GM18873 (cell line): Measurements from ENCODE around the gene CD6.

Experiments
- ATAC-seq: cut with Tn5 transposase; IDR thresholded peaks from one replicate; pipeline ENCODE4 v1.9.1; 2021; ENCODE audit warnings: mild to moderate bottlenecking, moderate library complexity, moderate number of reproducible peaks; ENCODE audit not compliant: unreplicated experiment, low FRiP score

CD6 gene

DNA sequence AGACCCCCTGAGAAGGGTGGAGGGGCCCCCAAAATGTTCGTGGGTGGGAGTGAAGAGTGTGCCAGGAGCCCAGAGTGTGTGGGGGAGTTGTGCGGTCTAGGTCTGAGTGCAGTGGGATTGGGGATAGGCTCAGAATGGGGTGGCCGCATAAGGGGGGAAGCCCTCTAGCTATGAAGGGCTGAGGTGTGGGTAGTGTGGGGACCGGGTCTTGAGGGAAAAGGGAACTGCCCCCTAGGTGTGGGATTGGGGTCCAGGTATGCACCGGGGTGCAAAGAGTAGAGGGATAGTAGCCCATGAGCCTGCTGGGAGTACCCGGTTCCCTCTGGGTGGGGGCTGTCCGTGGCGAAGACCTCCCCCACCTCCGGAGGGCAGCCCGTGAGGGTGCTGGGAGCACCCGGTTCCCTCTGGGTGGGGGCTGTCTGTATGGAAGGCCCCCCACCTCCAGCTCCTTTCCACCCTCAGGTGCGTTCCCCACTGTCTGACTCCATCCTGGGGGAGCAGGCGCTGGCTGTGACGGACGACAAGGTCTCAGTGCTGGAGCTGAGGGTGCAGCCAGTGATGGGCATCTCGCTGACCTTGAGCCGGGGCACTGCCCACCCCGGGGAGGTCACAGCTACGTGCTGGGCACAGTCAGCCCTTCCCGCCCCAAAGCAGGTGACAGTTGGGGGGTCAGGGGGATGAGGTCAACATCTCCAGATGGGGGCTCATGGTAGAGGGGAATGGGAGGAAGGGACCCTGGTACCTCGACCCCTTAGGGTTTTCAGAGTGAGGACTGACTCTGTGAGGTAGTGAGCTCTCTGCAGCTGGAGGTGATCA lies 36.5 kb upstream of the CD6 start:
- ATAC-seq = no peak

DNA sequence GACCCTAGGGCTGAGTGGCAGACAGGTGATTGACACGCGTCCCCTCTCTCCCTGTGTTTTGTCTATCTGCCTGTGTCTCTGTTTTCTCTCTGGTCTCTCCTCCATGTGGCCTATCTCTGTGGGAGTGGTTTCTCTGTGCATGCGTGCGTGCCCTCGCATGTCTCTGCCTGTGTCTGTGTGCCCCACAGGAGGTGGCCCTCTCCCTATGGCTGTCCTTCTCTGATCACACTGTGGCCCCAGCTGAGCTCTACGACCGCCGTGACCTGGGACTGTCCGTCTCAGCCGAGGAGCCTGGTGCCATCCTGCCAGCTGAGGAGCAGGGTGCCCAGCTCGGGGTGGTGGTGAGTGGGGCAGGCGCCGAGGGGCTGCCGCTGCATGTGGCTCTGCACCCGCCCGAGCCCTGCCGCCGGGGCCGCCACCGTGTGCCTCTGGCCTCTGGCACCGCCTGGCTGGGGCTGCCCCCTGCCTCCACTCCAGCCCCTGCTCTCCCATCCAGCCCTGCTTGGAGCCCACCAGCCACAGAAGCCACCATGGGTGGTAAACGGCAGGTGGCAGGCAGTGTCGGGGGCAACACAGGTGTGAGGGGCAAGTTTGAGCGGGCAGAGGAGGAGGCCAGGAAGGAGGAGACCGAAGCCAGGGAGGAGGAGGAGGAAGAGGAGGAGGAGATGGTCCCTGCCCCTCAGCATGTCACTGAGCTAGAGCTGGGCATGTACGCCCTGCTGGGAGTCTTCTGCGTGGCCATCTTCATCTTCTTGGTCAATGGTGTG lies 35.6 kb upstream of the CD6 start:
- ATAC-seq = no peak

DNA sequence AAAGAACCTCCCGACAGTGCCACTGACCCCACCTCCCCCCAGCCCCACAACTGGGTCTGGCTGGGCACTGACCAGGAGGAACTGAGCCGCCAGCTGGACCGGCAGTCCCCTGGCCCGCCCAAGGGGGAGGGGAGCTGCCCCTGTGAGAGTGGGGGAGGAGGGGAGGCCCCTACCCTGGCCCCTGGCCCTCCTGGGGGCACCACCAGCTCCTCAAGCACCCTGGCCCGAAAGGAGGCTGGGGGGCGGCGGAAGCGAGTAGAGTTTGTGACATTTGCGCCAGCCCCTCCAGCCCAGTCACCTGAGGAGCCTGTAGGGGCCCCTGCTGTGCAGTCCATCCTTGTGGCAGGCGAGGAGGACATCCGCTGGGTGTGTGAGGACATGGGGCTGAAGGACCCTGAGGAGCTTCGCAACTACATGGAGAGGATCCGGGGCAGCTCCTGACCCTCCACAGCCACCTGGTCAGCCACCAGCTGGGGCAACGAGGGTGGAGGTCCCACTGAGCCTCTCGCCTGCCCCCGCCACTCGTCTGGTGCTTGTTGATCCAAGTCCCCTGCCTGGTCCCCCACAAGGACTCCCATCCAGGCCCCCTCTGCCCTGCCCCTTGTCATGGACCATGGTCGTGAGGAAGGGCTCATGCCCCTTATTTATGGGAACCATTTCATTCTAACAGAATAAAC lies 34.9 kb upstream of the CD6 start:
- ATAC-seq = no peak

DNA sequence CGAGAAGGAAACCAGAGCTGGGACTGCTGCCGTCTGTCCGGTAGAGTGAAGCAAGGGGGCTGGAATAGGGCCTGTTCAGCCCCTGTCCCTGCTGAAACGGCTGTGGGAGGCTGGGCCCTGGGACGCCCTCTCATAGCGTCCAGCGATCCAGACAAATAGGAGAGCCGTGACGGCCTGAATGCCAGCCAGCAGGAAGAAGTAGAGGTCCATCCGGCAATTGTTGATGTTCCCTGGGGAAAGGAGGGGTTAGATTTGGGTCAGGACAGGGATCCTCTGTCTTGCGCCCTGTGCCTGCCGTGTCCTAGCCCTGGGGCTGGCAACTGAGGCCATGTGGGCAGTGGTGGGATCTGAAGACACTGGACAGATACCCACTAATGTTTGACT lies 34.3 kb upstream of the CD6 start:
- ATAC-seq = no peak

DNA sequence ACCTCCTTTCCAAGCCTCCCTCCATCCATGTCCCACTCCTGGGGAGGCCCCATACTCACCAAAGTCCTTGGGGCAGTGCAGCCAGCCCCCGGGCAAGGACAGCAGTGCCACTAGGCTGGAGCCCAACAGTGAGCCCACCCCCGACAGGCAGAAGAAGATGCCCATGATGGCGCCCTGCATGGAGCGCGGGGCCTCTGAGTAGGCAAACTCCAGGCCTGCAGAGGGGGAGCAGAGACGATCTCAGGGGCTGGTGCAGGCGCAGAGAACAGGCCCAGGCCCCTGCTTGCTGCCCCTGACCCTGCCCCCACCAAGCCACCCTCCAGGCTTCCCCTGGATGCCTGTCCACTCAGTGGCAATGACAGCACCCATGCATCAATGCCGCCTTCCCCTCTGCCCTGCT lies 33.7 kb upstream of the CD6 start:
- no peak for ATAC-seq

DNA sequence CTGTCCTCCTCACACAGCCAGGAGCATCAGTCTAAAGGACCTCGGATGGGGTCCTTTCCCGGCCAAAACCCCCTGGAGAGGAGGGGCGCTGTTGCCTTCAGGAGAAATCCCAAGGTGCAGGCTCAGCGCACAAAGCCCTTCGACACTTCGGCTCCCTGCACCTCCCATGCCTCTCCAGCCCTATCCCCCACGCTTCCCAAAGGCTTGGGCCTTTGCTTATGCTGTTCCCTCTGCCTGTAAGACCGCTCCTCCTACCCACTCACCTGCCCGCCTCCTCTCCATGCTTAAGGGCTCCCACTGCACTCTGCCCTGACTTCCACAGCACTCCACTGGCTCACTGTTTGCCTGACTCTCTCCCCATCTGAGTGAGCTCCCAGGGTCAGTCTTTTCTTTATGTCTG lies 33.0 kb upstream of the CD6 start:
- no peak for ATAC-seq

DNA sequence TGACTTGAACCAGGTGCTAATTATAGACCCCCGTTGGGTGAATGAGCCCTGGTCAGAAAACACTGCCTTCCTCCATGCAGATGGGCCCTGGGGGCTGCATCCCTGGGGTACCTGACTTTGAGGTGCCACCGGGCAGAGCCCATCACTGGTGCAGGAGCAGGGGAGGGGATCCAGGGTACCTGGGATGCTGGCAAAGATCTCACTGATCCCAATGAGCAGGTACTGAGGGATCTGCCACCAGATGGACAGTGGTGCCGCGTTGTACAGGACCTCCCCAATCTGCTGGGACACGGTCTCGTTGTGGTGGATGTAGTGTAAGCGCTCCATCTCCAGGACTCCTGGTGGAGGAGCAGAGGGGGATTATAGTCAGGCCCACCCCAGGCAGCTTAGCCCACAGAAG lies 32.2 kb upstream of the CD6 start:
- ATAC-seq = no peak

DNA sequence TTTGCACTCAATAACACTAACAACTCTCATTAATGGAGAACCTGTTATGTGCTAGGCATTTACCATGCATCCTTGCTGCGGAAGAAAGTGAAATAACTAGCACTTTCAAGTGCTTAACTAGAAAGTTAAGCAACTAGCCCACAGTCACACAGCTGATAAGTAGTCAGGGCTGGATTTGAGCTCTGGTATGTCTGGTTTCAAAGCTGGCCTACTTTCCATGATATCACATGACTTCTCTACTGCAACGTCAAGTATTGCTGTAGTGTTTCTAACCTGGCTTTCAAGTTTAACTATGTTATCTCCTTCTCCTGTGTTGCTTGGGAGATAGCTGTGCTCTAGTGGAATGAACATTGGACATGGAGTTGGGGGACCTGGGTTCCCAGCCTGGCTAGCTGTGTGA lies 31.6 kb upstream of the CD6 start:
- ATAC-seq = no peak

DNA sequence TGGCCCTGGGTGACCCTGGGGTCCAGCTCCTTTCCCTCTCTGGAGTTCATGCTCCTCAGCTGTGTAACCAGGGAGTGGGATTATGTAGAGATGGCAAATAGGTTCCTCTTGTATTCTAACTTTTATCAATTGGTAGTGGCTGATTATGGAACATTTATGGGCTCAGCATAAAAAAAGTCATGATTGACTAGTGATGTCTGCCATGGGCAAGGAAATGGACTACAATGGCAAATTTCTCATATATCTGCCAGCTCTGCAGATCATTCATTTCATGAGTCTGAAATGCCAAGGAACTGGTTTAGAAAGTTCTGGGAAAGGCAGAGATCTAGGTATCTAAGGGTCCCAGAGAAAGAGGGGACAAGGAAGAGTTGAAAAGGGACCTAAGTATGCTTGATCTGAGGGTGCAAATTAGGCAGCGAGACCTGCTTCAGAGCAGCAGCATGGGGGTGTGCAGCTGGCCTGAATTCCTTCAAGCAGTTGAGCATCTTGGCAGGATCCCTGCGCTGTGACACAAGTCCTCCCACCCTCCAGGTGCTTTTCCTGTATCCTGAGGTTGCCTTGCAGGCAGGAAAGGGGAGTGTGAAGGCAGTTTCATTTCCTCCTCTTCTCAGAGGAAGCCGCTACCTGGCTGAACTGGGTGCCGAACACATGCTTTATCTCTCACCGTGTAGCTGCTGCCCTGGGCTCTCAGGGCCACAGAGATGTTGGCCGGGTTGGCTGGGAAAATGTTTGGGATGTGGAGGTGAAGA lies 29.9 kb upstream of the CD6 start:
- ATAC-seq = no peak

DNA sequence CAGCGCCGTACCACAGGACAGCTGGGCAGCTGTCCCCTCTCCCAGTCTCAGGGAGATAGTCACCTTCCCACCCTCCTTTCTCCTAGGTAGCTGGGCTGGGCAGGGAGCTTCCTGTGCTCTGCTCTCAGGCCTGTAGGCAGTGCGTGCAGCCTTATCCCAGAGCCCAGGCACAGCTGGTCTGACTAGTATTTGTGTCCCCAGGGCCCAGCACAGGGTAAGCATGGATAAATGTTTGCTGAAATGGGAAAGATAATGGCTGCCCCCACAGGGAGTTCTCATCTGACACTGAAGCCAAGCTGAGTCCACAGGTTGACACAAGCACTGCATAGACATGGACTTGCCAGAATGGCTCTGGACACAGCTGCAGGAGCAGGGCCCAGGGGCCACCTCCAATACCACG lies 29.3 kb upstream of the CD6 start:
- no peak for ATAC-seq

DNA sequence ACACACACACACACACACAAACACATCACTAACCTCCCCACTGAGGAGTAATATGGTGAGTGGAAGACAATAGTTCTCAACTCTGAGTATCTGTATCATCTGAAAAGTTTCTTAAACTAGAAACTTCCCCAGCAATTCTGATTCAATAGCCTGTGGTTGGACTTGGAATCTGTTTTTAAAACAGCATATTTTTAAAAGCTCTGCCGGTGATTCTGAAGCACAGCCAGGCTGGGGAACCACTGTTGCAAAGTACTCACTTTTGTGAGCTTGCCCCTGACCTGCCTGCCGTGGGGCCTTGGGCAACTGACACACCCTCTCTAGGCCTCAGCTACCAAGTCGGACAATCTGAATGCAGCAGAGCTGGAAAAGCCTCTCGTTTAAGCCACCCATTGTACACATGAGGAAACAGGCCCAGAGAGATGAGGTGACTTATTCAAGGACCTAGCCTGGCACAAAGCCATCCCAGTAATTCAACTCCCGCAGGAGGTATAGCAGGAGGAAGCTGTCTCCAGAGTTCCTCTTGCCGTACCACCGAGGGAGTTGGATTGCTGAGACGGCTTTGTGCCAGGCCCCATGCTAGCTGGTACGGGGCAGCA lies 28.4 kb upstream of the CD6 start:
- ATAC-seq = no peak

DNA sequence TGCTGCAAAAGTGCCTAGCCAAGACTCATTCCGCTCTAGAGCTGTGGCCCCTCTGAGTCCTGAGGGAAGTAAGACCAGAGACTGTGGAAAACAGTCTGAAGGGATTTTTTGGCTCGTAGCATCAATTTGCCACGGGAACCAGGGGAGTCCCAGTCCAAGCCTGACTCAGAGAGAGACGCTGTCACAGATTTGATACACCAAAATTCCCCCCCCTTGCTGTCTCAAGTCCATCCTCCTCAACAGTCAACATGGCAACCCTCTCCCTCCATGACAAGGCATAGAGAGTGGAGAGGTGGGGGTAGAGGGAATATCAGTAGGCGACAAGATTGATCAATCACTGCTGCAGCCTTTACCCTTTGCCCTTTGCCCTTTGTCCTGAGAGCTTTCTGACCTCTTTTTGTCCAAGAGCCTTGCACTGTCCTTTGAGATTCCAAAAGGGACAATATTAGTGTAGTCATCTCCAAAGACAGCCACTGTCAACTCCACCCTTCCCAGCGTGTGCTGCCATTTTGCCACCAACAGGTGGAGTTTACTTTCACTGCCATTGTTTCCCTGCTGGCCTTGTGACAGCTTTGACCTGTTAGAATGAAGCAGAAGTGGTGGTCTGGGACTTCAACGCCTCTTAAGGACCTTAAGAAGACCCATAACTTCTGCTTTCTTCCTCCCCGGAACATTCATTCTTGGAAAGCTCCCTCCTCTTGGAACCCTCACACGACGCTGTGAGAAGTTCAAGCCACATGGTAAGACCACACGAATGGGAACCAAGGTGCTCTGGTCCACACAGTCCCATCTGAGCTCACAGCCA lies 26.8 kb upstream of the CD6 start:
- no peak for ATAC-seq

DNA sequence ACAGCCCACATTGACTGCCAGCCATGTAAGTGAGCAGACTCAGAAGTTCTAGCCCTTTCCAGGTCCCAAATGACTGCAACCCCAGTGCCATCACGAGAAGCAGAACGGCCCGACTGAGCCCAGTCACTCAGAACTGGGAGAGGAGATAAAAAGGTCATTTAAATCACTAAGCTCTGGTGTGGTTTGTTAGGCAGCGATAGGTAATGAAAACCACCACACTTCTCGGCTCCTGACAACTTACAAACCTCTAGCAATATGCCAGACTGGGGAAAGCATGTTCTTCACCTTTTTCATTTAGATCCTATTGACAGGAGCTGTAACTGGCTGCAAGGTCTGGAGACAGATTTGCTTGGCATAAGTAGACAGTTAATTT lies 26.2 kb upstream of the CD6 start:
- no peak for ATAC-seq

DNA sequence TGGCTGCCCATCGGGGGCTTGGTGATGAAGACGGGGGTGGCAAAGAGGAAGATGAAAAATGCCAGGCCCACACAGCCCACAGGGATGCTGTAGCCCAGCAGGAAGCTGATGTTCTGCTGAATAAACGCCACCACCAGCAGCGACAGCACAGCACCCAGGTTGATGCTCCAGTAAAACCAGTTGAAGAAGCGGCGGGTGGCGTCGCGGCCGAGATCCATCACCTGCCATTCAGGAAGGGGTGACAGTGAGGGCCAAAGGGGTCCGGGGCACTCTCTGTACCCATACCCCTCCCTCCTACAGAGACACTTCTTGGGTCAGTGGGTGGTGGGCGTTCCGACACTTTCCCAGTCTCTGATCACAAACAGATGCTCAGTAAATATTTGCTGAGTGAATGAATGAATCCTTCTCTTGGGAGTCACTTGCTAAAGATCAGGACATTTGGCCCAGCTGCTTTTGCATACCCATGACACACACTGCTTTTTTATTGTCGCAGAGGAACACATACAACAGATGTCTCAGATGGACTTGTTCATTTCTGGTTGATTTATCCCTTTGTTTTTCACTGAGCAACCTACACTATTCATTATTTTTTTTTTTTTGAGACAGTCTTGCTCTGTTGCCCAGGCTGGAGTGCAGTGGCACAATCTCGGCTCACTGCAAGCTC lies 24.7 kb upstream of the CD6 start:
- ATAC-seq = no peak

DNA sequence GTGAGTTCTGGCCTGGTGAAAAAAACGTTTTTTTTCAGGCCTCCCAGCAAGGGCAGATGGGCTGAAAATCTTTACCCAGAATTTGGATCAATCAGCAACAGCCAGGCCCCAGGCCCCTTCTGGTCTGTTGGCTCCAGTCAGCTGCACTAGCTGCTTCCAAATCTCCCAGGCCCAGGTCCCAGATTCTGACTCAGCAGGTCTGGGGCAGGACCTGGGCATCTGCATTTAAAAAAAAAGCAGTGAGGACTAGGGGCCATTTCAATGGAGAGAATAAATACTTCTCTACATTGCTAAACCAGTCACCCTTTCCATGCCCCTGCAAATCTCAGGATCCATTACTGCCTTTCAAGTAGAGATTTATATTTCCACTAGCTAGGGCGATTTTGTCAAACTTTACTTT lies 23.8 kb upstream of the CD6 start:
- no peak for ATAC-seq

DNA sequence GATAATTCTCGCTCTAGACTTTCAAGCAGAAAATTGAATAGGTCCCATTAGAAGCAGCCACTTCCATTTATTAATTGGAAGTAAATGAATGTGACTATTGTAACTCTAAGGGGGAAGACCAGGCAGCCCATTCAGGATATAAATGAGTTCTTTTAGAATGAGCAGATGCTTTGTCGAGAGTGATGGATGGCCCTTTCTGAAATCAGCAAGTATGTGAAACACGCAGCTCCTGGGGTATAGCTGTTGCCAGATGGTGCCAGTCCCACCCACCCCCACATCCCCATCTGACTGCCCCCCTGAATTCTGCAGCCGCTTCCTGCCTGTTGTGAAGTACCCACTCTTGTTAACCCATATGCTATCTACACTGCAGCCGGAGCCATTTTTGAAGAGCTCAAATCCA lies 23.2 kb upstream of the CD6 start:
- no peak for ATAC-seq

DNA sequence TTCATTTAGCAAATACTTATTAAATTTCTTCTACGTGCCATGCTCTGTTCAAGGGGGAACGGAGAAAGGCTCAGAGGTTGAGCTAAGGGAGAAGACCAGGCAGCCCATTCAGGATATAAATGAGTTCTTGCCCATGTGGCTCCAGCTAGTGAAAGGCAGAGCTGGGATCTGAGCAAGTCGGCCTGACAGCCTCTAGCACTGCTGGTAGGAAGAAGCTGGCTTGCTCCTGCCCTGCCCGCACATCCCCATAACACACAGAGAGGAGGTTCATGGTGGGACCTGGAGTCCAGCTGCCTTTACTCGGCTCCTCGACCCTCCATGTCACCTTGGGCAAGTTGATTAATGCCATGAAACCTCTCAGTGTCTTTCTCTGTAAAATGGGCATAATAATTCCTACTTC lies 21.5 kb upstream of the CD6 start:
- no peak for ATAC-seq

DNA sequence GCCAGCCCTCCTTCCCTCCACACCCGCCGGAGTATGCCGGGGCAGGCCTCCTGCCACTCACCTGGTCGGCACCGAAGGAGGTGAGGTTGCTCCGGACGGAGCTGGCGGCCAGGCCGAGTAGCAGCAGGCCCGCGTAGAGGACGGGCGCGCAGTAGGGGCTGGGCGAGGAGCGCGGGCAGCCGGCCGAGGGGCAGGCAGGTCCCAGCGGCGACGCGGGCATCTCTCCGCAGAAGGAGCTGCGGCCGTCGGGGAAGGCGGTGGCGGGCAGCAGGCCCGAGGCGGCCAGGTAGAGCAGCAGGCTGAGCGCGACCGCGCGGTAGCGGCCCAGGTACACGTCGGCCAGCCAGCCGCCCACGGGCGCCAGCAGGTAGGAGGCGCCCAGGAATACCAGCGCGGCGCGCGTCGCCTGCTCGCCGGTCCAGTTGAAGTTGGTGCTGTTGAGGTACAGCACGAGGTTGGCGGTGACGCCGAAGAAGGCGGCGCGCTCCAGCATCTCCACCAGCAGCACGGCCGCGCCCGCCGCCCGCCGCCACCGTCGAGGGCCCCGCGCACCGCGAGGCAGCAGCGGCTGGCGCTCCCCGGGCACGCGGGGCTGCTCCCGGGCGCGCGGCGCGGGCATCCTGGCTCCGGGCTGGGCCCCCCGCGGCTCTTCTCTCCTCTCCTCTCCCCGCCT lies 20.4 kb upstream of the CD6 start:
- no peak for ATAC-seq

DNA sequence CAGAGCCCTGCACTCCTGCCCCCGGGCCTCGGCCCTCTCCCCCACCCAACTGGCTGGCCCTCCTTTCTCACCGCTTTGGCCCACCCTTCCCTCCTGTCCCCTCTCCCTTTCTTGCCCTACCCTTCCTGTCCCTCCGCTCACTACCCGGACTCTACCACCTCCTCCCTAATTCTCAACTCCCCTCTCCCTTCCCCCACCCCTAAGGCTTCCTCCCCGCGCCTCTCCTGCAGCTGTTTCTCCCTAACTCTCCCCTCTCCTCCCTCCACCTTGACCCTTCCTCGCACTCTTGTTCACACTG lies 19.9 kb upstream of the CD6 start:
- ATAC-seq = no peak
